Measurements from ENCODE around the gene SPI1. TPM values are rescaled to one million over a fixed set of nuclear protein-coding genes. Genes with fewer than 3 reads are reported as not detected.
A peak's percentile ranks its signal among the peaks of the same experiment; 100 is the strongest.

Gene SPI1
- total RNA-seq, 4 donors from 2014 or later, result 2.6 to 15.4 (median 8.8) TPM

GRCh38 chr11:47398011-47398410 is 19.7 kb upstream of the SPI1 start:
- H3K27me3 ChIP-seq, result no peaks in the 10 kb centered on the region
- no peaks in the 10 kb centered on the region for H3K9me3 ChIP-seq
- intact Hi-C loops (cut with DNase I), result no loop called here
- peaks cover 10 to 67% (median 28%) of the 10 kb centered on the region in 3 donors for H3K4me1 ChIP-seq
- H3K36me3 ChIP-seq, result no peaks in the 10 kb centered on the region
- no peak for DNase-seq
- H3K4me3 ChIP-seq, result no peak overlapping the region
- TF ChIP-seq, protein P1, sequence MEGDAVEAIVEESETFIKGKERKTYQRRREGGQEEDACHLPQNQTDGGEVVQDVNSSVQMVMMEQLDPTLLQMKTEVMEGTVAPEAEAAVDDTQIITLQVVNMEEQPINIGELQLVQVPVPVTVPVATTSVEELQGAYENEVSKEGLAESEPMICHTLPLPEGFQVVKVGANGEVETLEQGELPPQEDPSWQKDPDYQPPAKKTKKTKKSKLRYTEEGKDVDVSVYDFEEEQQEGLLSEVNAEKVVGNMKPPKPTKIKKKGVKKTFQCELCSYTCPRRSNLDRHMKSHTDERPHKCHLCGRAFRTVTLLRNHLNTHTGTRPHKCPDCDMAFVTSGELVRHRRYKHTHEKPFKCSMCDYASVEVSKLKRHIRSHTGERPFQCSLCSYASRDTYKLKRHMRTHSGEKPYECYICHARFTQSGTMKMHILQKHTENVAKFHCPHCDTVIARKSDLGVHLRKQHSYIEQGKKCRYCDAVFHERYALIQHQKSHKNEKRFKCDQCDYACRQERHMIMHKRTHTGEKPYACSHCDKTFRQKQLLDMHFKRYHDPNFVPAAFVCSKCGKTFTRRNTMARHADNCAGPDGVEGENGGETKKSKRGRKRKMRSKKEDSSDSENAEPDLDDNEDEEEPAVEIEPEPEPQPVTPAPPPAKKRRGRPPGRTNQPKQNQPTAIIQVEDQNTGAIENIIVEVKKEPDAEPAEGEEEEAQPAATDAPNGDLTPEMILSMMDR (IDR thresholded peaks at IDR 0.05), result no peak
- TF ChIP-seq POLR2A (IDR thresholded peaks at IDR 0.05), result no peak
- no peak overlapping the region for H3K27ac ChIP-seq
- WGBS, 2 donors, result 59 to 67% methylated on average over 3 of the region's 3 CpGs

DNA sequence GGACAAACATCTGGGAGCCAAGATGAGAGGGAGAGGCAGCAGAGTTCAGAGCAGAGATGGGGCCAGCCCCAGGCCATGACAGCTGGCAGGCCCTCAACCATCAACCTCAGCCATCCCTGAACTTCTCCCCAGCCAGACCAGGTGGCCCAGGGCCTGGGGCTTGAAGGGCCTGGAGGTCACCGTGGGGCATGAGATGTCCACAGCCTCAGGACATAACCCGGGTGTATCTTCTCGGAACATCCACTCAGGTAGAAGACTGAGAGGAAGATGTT is 17.6 kb upstream of the SPI1 start:
- no peaks in the 10 kb centered on the region for H3K36me3 ChIP-seq
- H3K9me3 ChIP-seq, result no peaks in the 10 kb centered on the region
- H3K27me3 ChIP-seq, result no peaks in the 10 kb centered on the region
- H3K4me1 ChIP-seq, result peaks cover 10 to 73% (median 27%) of the 10 kb centered on the region in 3 donors
- intact Hi-C loops (cut with DNase I), result no loop called here
- peak overlapping the region; percentile 79 to 94 (median 84) for H3K27ac ChIP-seq
- TF ChIP-seq, protein P1 (IDR thresholded peaks at IDR 0.05), result no peak
- no peak for TF ChIP-seq POLR2A (IDR thresholded peaks at IDR 0.05)
- WGBS, 2 donors, result 69 to 100% methylated on average over 1 to 3 of the region's 3 CpGs
- no peak overlapping the region for H3K4me3 ChIP-seq
- DNase-seq, result no peak

- no peaks in the 10 kb centered on the region for H3K36me3 ChIP-seq
- DNase-seq, result no peak
- H3K4me1 ChIP-seq, result peaks cover 10 to 72% (median 22%) of the 10 kb centered on the region in 3 donors
- intact Hi-C loops (cut with DNase I), result no loop called here
- H3K27me3 ChIP-seq, result no peaks in the 10 kb centered on the region
- TF ChIP-seq POLR2A (IDR thresholded peaks at IDR 0.05), result no peak
- TF ChIP-seq, protein P1 (IDR thresholded peaks at IDR 0.05), result no peak
- no peaks in the 10 kb centered on the region for H3K9me3 ChIP-seq
- peak overlapping the region; percentile 79 to 94 (median 84) for H3K27ac ChIP-seq
- WGBS, 2 donors, result 71 to 90% methylated on average over 2 to 13 of the region's 25 CpGs
- peak overlapping the region in 2 of 4 donors; percentile 13 to 41 for H3K4me3 ChIP-seq
Observed at GRCh38 chr11:47395223-47396048, 17.1 kb upstream of the SPI1 start.

DNA sequence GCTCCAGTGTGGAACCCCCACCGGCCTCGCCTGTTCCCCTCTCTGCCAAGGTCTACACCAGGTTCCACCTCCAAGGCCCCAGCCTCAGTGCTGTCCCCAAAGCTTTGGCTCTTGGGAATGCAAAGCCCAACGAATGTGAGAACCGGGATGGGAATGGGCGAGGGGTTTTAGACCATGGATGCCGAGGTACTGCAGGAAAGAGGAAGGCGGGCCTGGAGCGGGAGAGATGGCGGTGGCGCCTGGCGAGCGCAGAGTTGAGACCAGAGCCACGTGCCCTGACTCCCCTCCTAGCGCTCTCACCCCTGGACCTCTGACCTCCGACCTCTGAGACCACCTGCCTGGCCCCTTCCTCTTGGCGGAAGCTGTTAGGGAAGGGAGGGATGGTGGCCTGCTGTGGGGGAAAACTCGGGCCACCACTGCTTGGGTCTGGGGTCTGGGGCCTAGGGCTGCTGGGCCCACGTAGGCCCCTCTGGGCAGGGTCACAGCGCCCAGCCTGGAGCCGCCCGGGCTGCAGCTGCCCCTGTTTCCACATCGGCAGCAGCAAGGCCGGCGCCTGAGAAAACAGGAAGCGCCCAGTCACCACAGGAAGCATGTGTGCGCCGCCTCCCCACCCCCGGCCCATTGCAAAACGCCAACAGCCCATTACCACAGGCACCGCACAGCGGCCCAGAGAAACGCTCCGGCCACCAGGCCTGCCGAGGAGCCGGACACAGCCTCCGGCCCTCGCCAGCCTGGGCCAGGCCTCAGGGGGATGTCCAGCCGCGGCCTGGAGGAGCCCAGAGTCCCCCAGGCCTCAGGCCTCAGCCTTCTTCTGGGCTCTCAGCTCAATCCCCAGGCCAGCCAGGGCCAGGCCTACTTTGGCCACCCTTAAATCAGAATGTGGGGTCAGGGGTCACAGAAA is 16.2 kb upstream of the SPI1 start:
- H3K9me3 ChIP-seq, result no peaks in the 10 kb centered on the region
- TF ChIP-seq, protein P1 (IDR thresholded peaks at IDR 0.05), result no peak
- TF ChIP-seq POLR2A (IDR thresholded peaks at IDR 0.05), result peak in 2 of 4 donors; percentile 37 to 70
- H3K4me3 ChIP-seq, result peak overlapping the region in 2 of 4 donors; percentile 13 to 41
- 82 to 86% methylated on average over 11 to 12 of the region's 39 CpGs for WGBS, 2 donors
- peak overlapping the region; percentile 79 to 94 (median 84) for H3K27ac ChIP-seq
- no peaks in the 10 kb centered on the region for H3K36me3 ChIP-seq
- peaks cover 4 to 70% (median 17%) of the 10 kb centered on the region in 3 donors for H3K4me1 ChIP-seq
- intact Hi-C loops (cut with DNase I), result no loop called here
- H3K27me3 ChIP-seq, result no peaks in the 10 kb centered on the region
- DNase-seq, result peak; percentile 45

DNA sequence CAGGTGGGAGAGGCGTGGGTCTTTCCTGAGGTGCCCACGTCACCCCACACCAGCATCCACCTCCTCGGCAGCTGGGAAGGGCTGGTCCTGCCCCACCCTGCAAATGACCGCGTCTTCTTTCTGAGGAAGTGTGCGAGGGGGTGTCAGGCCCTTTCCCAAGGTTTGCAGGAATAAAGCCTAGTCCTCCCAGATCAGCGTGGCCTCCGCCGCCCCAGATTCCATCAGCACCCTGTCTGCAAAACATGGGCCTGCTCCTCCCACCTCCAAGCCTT is 15.6 kb upstream of the SPI1 start:
- H3K4me1 ChIP-seq, result peaks cover 7 to 70% (median 22%) of the 10 kb centered on the region in 3 donors
- no peaks in the 10 kb centered on the region for H3K9me3 ChIP-seq
- peak overlapping the region in 1 of 4 donors; percentile 41 for H3K4me3 ChIP-seq
- TF ChIP-seq, protein P1 (IDR thresholded peaks at IDR 0.05), result no peak
- no peak for TF ChIP-seq POLR2A (IDR thresholded peaks at IDR 0.05)
- peak overlapping the region; percentile 79 to 94 (median 84) for H3K27ac ChIP-seq
- H3K36me3 ChIP-seq, result no peaks in the 10 kb centered on the region
- intact Hi-C loops (cut with DNase I), result no loop called here
- no peak for DNase-seq
- 84 to 94% methylated on average over 3 to 5 of the region's 9 CpGs for WGBS, 2 donors
- H3K27me3 ChIP-seq, result no peaks in the 10 kb centered on the region

All from esophagus squamous epithelium (tissue), 5 donors.